ENCODE measurements around the gene NFYA.

NFYA gene

GRCh38 chr6:41033776-41034175 lies 39.0 kb upstream of the NFYA start:
- no peak for TF ChIP-seq CTCF (IDR thresholded peaks at IDR 0.05; ENCODE audit: extremely low read depth, missing control alignments)
- no peak for DNase-seq (ENCODE audit: low spot score)

GRCh38 chr6:41036186-41036585 lies 36.6 kb upstream of the NFYA start:
- no peak for TF ChIP-seq CTCF (IDR thresholded peaks at IDR 0.05; ENCODE audit: extremely low read depth, missing control alignments)
- DNase-seq (ENCODE audit: low spot score) = no peak

- DNase-seq (ENCODE audit: low spot score) = no peak
- TF ChIP-seq CTCF (IDR thresholded peaks at IDR 0.05; ENCODE audit: extremely low read depth, missing control alignments) = no peak
Measured at GRCh38 chr6:41036601-41037000, 36.2 kb upstream of the NFYA start.

GRCh38 chr6:41037107-41037900 lies 35.5 kb upstream of the NFYA start:
- TF ChIP-seq CTCF (IDR thresholded peaks at IDR 0.05; ENCODE audit: extremely low read depth, missing control alignments) = no peak
- DNase-seq (ENCODE audit: low spot score) = no peak

- DNase-seq (ENCODE audit: low spot score) = no peak
Measured at GRCh38 chr6:41038205-41038604, 34.6 kb upstream of the NFYA start.

GRCh38 chr6:41039060-41039998 lies 33.4 kb upstream of the NFYA start, which contains the start of gene UNC5CL:
Gene UNC5CL, minus strand, starts transcription at chr6:41039221. Its CDS starts 4,147 bp downstream, at chr6:41035074.
- peak; percentile 75 for DNase-seq (ENCODE audit: low spot score)
- TF ChIP-seq CTCF (IDR thresholded peaks at IDR 0.05; ENCODE audit: extremely low read depth, missing control alignments) = peak; percentile 81

More at GRCh38 chr6:41038205-41038604, 34.6 kb upstream of the NFYA start:
- no peak for TF ChIP-seq CTCF (IDR thresholded peaks at IDR 0.05; ENCODE audit: extremely low read depth, missing control alignments)

Data from GM20000 (cell line).